Activated naive CD4-positive, alpha-beta T cell treated with Interleukin-2 at 50 U/mL for 16 hours (primary cell): Measurements from ENCODE around the gene CCNY.
A peak's percentile ranks its signal among the peaks of the same experiment; 100 is the strongest.
"Not testable (repeated sequence)": the region's sequence is repeated elsewhere in the genome, so short reads cannot be mapped to it uniquely, and the experiment has no call there.

Experiments
- DNase-seq: peaks from one replicate; pipeline ENCODE4 v3.0.0-alpha.2; 2020

The CCNY gene

DNA sequence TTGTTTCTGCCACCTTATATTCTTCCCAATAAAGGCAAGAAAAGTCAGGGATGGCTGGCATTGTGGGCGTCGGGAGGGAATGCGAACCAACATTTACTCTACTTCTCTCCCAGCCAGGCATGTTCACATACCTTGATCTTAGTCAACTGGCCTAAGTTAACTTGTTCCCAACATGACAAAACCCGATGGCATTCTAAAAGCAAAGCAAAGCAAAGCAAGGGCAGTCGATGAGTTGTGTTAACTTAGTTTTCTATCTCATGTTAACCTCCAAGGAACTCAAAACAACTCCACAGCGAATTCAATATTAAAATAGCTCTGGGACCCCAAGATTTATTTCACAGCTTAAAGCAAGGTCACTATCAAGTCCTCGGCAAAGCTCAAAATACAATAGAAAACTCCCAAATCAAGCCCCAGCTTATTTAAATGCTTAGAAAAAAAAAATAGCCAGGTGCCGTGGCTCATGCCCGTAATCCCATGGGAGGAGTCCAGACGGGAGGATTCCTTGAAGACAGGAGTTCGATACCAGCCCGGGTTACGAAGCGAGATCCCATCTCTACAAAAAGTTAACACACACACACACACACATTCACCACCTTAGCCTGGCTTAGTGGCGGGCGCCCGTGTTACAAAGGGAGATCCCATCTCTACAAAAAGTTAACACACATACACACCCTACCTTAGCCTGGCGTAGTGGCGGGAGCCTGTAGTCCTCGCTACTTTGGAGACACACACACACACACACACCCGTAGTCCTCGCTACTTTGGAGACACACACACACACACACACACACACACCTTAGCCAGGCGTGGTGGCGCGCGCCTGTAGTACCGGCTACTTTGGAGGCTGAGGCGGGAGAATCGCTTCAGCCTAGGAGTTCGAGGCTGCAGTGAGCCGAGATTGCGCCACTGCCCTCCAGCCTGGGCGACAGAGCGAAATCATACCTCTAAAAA is 901 bp upstream of the CCNY start:
- peak; percentile 27 for DNase-seq

DNA sequence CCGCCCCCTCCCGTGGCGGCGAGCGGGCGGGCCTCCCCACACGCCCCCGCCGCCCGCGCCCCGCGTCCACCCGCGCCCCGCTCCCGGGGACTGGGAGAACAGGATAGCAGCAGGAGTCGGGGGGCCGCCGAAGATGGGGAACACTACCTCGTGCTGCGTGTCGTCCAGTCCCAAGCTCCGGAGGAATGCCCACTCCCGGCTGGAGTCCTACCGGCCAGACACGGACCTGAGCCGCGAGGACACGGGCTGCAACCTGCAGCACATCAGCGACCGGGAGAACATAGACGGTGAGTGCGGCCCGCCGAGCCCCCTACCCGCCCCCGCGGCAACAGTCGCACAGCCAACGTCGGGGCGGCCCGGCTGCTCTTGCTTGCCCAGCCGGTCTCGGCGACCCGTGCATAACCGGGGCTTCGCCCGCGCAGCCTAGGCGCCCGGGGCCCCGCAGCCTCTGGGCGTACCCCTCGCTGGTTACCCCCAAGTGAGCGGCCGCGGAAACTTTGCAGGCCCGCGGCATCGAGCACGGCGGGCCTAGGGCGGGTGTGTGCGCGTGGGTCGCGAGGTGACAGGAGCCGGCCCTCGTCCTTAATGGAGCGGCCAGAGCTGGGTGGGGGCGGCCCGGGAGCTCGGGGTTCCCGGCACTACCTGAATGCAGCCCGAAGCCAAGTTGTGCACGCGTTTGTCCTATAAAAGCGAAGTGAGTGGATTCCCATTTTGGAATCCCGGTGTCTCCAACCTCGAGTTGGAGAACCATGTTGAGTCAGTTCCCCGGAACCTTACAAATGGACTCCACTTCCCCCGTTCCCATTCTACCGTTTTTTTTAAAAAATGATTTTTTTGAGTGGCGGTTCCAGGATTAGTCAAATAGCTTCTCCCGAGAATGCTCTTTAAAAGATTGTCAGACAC is 863 bp downstream of the CCNY start:
- peak; percentile 41 for DNase-seq

DNA sequence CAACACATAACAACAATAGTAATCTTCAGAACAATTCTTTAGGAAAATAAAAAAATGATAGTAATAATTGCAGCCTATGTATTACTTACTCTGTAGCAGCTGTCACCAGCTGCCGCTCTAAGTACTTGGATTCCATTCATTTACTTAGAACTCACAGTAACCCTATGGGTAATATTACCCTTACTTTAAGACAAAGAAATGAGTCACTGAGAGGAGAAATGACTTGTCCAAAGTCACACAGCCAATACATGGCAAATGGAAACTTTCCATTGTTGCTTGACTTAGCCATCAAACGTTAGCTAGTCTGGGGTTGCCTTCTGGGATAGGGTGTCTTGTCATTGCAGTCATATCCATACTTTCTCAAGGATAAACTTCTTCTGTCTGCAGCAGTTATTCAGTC is 3.6 kb downstream of the CCNY start:
- DNase-seq: no peak

DNA sequence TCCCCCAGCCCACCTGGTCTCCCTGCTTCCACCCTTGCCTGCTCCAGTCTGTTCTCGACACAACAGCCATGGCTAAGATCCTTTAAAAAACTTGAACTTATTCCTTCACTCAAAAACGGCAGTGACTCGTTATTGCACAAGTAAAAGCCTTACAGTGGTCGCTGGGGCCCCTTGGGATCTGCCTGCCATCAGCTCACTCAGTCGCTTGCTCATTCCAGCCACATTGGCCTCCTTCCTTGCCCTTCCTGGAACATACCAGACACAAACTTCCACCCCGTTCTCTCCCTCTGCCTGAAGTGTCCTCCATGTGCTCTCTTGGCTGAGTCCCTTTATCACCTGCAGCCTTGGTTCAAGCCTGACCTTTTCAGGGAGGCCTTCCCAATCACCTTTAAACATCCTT is 4.7 kb downstream of the CCNY start:
- DNase-seq: peak; percentile 14

DNA sequence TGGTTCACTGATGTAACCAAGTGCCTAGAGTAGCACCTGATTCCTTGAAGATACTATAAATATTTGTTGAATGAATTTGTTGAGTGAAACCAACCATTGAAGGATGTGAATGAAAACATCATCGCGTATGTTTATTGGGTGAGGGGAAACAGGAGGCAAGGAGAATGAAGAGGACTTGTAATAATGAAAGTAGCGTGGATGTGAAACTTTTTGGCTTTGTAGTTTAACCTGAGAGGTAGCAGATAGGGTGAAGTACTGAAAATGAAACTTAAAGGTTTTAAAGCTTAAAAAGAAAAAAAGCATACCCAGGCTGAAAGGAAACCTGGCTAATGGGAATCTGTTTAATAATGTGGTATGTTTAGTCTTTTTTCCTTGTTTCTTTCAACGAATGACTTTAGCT is 5.2 kb downstream of the CCNY start:
- no peak for DNase-seq

DNA sequence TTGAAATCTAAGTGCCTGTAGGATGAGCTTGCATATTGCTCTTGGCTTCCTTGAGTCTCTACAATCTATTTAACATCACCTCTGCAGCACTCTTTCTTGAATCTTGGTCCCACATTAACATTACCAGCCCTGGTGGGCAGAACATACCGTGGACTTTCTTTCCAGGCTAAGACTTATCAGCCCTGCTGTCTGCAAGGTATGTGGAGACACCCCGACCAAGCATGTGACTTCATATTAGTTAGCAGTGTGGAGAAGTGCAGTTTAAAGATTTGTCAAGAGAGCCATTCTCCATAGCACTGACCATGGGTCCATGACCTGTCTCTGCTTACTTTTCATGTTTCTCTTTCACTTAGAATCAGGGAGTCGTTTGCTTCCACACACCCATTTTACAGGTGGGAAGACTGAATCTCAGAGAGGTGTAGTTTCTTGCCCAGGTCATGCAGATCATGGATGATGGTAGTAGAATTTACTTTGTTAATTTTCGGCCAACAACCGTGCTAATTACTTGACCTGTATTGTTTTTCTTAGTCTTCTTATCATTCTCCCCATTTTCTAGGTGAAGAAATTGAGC is 6.0 kb downstream of the CCNY start:
- DNase-seq: no peak

DNA sequence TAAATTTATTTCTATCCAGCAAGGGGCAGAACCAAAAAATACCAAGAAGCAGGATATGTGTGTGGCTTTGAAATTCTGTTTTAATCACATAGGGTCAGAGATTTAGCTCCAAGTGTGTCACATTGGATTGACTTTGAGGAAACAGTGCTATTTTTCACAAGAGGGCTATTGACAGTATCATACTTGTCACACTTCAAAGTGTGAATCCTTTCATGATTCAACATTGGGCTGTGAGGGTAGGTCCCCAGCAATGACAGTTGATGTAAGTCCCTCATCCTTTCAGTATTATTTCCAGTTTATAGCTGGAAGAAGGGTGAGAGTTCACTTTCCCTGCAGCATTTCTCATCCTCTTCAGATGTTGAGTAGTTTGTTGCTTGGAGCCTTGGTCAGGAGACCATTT is 7.4 kb downstream of the CCNY start:
- DNase-seq: no peak

DNA sequence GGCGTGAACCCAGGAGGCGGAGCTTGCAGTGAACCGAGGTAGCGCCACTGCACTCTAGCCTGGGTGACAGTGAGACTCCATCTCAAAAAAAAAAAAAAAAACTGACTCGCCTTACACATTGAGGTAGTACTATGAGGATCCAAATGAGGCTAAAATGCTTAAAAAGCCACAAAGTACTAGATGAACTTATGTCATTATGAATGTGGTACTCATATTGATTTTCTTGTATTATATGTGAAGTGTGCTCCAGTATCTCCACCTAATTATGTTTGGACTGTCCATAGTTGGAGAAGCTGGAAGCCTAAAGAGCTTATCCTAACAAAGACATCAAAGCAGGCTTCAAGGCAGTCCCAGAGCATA is 9.1 kb downstream of the CCNY start:
- DNase-seq: no peak

DNA sequence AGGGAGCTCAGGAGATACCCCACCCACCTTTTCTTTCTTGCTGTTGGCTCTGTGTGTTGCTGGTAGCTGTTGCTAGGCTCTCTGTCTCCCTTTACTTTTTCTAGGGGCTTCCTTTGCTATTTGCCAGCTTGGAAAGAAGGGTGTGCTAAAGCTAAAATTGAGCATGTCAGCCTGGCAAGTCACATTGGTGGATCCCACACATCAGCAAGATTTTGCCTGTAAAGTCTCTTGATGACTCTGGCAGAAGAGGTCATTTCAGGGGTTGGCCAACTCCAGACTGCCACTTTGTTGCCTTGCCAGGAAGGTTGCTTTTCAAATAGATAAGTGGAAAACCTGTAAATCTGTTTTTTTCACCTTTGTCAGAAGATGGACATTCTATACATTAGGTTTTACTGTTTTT is 9.9 kb downstream of the CCNY start:
- no peak for DNase-seq

DNA sequence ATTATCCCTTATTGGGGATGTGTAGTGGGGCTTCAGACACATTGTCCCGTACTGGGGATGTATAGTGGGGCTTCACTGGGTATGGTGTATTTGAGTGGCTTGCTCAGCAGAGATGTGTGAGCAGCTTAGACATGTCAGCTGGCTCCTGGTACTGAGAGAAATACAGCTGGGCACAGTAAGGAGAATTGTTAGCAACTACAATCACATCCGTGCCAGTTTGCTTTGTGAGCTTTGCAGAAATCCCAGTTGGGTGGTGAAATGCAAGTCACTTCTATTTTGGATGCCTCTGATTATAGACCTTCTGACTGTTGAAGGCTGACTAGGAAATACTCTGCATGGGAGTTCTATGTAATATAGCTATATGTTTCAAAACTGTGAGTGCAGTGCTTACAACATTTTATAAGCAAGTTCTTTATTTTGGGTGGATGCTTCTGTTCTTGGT is 10.8 kb downstream of the CCNY start:
- no peak for DNase-seq

DNA sequence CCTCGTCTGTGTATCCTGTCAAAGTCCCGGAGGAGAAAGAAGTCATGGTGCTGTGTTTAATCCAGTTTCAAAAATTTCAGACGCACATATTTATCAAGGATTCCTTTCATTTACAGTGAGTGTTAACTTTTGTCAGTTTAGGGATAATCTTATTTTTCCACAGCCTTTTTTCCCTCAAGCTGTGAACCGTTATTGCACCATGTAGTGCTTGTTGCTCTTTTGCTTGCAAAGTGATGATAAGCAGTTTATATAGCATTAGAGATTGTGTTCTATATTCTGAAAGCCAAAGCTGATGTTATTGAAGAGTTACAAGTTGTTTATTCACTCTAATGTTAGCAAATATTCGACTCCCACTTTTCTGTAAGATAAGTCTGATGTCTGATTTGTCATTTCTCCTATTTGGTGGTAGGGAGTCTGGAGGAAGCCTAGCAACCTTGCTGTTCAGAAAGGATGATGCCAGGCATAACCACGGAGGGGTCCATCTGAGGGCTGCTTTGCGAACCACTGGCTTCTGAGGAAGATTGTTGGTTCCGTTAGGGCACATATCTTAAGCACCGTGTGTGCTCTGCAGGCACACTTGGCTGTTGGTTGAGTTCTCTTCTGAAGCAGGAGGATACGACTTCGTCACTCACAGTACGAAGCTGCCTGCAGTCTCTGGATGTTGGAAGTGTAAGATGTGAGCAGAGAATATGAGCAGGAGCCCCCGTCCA is 11.7 kb downstream of the CCNY start:
- DNase-seq: no peak

DNA sequence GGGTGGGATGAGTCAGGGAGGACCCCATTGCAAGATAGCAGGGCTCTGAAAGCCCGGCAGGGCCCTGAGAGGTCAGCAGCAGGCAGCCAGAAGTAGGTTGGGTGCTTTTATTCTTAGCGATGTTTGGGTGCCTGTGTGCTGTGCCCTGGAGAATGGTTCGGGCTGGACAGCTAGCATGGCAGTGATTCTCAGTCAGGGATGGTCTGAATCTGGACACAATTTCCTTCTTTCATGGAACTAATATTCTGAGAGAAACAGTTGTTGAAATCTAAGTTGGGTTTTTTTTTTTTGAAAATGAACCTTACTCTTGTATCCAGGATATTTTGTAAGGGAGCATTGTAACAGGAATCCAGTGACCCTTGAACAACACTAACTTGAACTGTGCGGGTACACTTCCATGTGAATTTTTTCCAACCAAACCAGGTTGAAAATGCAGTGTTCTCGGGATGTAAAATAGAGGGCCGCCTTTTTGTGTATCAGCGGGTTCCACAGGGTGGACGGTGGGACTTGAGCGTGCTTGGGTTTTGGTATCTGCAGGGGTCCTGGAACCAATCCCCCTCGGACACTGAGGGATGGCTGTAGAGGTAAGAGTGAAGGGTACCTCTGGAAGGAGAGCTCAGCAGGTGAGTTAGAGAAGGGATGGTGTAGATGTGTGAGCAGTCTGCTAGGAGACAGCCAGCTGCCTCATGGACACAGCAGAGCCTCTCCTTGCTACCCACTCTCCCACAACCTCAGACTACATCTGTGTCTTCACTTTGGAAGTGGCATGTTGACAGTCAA is 12.5 kb downstream of the CCNY start:
- DNase-seq: no peak

DNA sequence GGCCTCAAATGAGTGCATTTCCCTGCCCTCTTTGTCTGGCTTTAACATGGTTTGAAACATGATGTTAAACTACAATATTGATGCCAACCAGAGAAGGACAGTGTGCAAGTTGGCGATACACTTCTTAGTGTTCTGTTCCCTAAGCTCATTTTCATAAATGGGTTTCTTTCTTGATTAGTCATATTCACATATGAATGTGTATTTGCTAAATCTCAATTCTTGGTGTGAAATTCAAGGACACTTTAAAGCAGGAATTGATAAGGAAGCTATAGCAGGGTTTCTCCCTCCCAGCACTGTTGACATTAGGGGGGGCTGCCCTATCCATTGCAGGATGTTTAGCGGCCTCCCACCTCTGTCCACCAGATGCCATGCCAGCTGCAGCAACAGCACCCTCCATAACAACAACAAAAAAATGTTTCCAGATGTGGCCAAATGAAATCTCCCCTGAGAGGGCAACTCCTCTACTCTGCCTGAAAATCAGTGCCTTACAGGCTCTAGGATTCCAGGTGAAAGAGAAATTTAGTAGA is 13.1 kb downstream of the CCNY start:
- no peak for DNase-seq

DNA sequence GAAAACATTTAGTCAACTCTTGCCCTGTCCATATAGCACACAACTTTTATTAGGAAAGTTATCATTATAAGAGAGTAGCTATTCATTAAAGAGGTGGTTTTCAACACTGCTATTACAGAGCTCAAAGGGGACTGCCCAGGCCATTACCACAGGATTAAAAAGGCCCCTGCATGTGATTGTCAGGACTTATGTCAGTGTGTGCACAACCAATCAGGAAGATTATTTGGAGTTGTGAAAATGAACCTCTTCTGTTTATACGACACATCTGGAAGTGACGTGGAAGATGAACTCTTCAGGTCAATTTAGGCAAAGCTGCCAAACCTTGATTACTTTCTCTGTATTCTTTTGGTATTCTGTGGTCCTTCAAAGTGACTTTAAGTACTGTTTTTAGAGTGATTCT is 14.7 kb downstream of the CCNY start:
- no peak for DNase-seq

DNA sequence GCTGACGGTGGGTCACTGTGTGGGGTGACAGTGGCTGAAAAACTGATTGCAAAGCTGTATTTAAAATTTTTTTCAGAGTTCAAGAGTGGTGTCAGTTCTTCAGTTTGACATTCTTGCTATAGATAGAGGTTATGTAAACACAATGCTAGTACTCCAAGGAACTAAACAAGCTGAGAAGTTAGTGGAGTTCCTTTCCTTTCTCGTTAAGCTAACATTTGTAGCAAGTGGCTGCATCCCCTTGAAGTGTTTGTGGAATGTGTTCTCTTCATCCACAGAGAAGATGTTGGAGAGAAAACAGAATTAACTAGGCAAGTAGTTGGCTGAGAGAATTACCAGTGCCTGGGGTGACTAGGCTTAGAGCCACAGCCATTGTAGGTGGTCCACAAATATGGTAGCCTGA is 15.8 kb downstream of the CCNY start:
- DNase-seq: no peak

DNA sequence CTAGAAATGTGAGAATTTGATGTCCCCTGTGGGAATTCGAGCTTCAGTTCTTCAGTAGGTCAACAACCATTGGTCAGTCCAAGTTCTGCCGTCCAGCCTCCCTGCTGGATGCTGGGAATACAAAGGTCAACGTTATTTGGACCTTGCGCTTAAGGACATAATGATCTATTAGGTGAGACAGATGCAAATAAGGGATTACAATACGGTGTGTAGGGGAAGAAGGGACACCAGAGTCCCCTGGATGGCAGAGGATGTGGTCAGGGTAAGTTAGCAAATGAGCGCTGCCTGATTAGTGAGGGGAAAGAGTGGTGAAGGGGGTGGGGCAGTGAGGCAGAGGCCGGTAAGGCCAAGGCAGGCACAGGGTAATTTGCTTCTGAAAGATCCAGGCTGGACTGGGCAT is 16.2 kb downstream of the CCNY start:
- DNase-seq: no peak

DNA sequence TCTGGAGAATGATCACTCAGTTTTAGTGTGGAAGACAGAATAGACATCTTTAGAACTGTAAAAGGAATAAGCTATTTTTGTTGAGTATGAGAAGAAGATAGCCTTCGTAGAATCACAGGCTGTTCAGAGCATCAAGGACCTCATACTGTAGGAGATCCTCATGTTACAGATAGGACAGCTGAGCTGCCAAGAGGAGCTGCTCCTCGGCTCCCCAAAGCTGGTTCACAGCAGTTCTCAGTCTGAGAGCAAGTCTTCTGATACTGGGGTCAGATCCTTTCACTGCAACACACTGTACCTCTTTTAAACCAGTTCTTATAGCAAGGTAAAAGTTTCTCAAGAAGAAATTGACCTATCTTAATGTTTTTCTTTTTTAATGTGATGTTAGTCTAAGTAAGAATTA is 17.1 kb downstream of the CCNY start:
- DNase-seq: no peak

DNA sequence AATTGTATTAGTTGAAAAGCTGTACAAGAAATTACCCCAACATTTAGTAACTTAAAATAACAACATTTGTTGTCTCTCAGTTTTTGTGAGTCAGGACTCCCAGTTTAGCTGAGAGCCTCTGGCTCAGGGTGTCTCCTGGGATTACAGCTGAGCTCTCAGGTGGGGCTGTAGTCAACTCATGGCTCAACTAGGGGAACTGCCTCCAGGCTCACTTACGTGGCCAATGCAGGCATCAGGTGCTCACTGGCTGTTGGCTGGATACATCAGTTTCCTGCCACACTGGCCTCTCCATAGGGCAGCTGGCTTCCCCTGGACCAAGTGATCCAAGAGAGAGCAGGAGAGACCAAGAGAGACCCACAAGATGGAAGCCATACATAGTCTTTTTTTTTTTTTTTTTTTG is 17.5 kb downstream of the CCNY start:
- DNase-seq: no peak

DNA sequence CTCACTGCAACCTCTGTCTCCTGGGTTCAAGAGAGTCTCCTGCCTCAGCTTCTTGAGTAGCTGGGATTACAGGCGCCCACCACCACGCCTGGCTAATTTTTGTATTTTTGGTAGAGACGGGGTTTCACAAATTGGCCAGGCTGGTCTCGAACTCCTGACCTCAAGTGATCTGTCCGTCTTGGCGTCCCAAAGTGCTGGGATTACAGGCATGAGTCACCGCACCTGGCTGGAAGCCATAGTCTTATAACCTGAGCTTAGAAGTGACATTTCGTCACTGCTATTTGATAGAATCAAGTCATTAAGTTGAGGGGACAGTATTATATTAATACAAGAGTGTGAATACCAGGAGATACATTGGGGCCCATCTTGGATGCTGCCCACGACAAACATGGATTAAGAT is 17.9 kb downstream of the CCNY start:
- not testable (repeated sequence) for DNase-seq

DNA sequence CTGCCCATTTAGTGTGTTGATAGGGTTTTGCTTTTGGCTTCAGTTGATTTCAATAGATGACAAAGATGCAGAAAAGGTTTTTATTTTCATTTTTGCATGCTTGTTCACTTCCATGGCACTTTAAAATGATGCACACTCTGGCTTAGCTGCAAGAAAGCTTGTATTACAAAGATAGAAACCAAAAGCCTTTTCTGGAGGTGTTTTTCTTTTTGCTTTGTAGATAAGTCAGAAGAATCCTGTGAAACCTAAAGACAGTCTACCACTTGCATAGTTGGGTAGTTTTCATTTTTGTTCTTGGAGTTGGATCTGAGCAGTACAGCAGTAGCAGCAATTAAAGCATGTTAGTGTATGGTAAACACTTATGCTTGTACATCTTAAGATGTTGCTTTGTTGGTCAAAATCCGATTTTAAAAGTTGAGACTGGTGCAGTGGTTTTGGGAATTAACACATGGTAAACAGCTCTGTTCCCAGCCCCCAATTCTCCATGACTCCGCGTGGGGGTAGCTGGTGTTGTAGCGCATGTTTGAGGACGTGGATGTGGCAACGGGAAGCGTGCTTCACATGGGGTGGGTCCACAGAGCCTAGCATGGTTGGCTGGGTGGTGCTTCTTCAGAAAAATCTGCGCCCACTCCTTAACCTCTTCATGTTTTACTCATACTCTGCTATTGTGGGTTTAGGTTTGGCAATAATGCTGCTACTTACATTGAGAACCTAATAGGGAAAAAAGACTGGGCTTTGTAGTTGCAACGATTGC is 19.8 kb downstream of the CCNY start:
- peak; percentile 52 for DNase-seq

DNA sequence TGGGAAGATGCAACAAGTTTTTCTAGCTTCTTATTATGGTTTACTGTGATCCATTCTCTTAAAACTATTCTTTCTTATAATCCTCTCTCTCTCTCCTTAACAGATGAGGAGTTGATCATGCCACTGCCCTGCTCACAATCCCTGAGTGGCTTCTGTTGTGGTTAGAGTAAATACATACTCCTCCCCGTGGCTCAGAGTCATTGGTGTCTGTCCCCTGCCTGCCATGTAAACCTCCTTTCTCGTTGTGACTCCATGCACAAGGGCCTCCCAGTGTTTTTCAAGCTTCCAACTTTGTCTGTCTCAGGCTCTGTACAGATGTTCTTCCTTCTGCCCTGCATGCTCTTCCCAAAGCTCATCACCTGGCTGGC is 20.4 kb downstream of the CCNY start:
- no peak for DNase-seq
